GM19025 (cell line): ENCODE measurements around the gene WWOX.

Source experiments
- ATAC-seq: cut with Tn5 transposase; IDR thresholded peaks from one replicate; pipeline ENCODE4 v1.9.1; 2021; ENCODE audit warnings: mild to moderate bottlenecking, low read depth, moderate library complexity; ENCODE audit not compliant: unreplicated experiment

Gene WWOX

DNA sequence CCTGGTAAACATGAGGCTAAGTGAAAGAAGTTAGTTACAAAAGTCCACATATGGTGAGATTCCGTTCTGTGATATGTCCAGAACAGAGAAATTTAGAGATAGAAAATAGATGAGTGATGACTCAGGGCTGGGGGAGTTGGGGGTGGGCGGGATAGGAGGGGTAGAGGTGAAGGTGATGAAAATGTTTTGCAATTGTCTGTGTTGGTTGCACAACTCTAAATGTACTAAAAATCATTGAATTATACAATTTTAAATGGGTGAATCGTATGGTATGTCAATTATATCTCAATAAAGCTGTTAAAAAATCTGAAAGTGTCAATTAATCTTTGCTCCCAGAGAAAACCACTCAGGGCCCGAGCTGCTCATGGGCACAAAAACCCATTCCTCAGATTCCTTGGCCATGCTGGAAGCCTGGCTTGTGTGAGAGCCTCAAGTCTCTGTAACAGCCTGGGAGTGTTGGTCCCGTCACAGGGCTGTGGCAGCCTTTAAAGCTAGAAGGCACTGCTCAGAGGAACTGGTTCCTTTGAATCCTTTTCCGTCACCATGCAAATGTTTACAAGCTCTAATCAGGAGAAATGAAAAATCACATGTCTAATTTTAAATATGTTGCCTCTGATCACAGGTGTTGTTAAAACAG, 225.3 kb downstream of the WWOX start:
- ATAC-seq = no peak

DNA sequence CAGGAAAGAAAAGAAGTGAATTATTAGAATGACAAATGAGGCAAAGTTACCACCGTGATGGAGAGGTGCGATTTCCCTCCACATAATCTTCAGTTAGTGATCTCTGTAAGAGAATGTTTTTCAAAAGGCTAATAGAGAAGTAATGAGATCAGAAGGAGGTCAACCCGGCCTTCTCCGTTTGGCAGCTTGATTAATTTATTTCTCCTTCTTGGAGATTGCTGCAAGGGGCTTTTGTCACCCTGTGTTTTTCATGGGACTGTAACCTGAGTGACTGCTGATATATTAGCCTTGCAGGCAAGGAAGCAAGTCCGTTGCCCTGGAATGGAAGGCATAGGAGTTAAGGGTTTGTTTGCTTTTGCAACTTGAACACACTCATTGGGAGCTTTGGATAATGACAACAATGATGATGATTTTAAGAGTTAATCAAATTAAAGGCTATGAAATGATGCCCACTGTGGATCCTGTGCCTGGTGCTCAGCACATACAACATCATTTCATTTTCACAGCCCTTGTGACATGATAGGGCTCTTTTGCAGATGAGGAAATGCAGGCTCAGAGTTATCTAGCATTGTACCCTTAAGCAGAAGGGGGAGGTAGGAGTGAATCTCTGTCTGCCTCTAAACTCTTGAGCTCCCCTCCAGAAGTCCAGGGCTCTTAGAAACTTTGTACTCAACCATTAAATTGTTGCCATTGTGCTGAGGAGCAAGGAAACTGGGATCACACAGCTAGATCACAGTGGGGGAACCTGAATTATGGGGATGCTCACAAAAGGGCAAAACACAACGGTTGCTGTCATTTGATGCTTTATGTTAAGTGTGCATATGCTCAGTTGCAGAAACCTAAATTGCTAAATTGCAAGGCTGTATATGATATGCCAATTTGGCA, 226.3 kb downstream of the WWOX start:
- no peak for ATAC-seq

DNA sequence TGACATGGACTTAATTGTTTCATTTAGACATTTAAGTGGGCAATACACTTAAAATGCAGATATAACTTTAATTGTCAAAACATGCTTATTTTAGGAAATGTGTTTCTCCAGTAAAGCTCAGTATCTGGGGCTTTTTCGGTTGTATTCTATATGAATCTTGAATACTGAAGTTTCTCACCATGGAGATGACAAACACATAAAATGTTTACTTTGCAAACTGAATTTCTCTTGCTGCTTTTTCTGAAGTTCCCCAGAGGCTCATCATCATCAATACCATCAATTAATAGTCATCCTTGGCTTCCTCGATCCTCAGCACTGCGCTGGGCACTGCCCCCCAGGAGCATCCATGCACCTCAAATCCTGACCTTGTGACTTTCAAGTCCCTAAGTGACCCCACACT, 227.3 kb downstream of the WWOX start:
- no peak for ATAC-seq

DNA sequence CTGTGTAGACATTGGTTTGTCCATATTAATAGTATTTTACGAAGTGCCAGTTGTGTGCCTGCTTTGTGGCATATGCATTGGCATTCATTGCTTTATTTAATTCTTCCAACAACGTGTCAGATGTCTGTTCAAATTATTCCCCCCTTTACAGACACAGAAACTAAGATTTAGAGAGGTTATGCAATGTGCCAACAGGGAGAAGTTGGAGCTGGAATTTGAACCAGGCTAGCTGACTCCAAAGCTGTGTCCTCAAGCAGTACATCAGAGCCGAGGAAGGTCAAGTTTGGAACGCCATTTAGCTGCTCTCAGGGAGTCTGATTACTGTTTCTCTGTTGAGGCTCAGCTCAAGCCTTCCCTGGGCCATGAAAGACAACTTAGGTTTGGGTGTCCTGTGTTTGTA, 232.3 kb downstream of the WWOX start:
- no peak for ATAC-seq

DNA sequence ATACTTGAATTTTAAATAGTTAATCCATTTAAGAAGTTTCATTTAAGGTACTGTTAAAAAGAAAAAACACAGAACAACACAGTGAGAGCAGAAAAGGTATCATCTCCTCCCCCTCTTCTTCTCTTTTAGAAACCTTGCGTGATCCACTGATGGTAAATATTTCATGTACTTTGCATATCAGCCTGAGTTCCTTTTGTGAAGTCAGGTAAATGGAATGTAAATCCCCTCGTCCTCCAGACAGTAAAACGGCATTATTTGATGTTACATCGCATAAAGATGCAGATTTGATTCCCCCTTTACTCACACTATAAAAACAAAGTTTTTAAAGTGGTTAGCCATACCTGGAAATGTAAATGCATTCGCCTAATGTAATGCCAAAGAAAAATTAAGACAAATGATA, 234.4 kb downstream of the WWOX start:
- ATAC-seq = no peak

DNA sequence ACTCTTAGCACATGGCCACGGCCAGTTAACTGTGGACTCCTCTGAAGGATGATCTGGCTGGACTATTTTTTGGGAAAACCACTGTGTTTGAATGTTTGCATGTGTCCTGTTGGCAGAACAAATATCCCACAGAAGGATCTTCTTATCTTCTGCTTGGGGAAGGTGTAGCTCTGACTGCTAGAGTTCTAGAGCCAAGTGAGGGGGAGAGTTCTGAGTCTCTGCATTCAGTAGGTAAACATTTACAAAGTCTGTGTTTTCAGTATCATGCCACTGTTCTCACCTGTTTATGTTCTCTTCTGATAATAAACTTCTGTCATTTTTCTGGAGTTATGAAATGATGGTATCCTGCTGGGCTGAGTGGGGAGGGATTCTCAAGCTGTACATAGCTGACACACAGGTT, 241.1 kb downstream of the WWOX start:
- no peak for ATAC-seq

DNA sequence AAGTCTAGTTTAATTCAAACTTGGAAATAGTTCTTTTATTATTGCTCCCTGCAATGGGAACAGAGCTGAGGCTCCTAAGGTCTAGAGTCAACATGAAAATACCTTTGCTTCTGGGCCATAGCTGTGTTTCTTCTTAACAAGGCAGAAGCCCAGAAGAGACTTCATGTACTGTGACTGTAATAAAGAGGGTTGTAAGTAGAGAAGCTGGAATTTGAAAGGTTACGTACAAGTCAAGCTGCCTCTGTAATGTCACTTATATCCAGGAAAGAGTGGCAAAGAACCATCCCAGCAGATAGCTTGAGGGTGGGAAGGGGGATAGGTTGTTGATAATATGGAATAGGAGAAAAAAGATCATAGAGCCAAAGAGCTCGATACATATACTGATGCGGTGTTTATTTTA, 248.6 kb downstream of the WWOX start:
- ATAC-seq = no peak

DNA sequence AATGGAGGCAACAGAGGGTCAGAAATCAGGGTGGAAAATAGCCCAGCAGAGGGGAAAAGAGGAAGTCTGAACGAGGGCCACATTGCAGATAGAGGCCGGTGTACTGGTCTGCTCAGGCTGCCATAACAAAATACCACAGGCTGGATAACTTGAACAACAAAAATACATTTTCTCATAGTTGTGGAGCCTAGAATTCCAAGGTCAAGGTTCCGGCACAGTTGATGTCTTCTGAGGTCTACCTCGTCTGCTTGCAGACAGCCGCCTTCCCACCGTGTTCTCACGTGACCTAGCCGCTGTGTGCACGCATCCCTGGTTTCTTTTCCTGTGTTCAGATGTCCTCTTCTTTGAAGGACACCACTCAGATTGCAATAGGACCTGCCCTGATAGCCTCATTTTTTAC, 249.4 kb downstream of the WWOX start:
- no peak for ATAC-seq

DNA sequence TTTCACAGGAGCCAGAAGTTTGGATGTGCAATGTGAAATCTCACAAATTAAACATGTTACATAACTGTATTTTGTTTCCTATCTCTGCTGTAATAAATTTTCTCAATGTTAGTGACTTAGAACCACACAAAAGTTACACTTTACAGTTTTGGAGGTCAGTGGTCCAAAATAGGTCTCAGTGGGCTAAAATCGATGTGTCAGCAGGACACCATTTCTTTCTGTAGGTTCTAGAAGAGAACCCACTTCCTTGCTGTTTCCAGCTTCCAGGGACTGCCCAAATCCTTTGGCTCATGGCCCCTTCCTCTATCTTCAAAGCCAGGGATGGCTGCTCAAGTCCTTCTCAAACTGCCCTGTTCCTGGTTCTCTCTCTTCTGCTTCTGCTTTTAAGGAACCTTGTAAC, 252.7 kb downstream of the WWOX start:
- ATAC-seq = no peak

DNA sequence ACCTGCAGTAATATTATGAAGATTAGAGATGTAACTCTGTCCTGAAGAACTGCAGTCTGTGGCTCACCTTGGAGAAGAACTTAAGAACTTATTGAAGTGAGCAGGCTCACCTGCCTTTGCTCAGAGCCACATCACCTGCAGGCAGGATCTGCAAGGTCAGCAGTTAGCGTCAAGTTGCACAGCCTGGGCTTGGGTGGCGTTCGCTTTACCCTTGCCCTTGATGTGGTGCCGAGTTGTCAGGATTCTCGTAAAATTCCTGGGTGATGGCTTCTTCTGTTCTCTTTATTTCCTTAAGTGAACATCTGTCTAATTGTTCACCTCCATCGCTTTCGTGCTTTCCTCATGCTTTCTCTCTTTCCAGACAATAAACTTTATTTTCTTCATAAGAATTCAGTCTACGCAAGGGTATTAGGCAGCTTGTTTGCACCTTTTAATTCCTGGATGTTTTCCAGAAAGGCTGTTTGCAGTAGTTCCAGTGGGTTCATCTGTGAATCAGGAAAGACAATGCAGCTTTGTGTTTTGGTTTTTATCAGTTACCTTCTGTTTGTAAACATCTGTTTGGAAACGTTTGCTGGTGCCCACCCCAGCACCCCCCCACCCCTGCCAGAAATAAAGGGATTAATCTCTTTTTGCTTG, 254.3 kb downstream of the WWOX start:
- no peak for ATAC-seq

DNA sequence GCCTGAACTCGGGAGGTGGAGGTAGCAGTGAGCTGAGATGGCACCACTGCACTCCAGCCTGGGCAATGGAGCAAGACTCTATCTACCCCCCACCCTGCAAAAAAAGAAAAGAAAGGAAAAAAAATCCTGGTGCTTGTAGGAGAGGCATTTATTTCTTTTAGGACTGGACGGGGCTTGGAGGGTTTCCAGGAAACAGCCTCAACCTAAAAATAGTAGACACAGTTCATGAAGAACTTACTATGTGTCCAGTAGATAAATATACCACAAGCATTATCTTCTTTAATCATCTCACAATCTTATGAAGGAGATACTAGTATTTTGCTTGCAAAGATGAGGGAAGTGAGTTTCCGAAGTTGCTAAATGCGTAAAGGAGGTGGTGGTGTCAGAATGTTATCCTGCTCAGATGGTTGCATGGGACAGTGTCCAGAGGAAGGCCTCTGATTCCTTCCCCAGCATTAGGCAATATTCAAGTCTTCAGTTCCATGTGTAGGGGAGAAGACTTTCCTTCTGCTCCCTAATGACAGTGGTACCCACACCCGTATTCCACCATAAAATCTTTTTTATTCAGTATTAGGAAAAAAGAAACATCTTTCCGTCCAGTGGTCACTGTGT, 263.2 kb downstream of the WWOX start:
- ATAC-seq = no peak

DNA sequence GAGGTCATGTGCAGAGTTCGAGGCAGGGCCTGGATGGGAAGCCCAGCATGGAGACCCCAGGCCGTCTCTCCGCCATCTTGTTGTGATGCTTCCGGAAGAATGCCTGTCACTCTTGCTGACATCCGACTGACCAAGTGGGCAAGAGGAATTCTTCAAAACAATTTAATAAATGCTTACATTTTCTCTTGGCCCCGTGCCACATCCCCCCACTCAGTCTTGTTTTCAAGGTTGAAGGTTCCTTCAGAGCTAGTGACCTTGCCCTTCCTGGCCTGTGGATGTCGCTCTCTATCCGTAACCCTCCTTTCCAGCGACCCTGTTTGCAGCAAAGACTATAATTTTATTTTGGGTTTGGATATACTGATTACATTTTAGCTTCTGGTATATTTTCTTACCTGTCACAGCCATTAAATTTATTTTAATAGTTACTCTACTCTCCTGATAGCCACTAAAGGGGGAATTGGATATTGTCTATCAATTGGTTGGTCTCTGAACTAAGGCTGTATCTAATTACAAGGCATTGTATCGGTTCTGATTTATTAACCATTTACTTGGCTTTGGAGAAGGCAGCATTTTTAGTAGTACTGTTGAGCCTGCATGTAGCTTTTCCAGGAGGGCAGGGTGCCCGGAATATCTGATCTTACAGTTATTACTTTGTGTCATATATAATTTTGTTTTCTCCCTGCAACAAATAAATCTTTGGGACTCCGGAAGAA, 264.5 kb downstream of the WWOX start:
- ATAC-seq = no peak

DNA sequence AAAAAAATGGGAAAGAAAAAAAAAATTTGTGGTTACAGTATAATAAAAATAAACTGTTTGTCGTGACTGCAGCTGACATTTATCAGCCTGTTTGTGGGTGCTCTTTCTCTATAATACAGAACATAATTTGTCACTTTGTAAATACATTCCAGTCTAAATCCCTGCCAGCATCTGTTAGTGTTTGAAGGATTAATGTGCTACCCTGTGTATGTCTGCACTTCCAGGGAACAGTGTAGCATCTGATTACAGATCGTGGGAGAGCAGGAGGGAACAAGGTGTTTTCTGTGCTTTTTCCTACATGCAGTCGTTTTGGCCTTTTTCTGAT, 265.1 kb downstream of the WWOX start:
- no peak for ATAC-seq

DNA sequence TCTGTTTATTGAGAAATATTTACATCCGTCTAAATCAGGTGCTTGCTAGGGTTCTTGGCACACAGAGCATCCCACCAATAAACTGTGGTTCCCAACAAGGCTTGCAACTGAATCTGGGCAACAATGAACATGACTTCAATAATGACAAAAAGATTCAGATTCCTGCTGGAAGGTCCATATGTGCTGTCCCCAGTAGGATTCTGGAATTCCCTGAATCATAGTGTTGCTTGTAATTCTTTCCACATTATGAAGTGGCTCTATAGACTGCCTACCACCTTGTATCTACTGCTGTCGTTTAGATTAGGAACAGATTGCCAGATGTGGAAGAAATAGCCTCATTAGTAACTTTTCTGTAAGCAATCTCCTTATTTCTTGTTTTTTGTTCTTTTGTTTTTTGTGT, 265.9 kb downstream of the WWOX start:
- no peak for ATAC-seq

DNA sequence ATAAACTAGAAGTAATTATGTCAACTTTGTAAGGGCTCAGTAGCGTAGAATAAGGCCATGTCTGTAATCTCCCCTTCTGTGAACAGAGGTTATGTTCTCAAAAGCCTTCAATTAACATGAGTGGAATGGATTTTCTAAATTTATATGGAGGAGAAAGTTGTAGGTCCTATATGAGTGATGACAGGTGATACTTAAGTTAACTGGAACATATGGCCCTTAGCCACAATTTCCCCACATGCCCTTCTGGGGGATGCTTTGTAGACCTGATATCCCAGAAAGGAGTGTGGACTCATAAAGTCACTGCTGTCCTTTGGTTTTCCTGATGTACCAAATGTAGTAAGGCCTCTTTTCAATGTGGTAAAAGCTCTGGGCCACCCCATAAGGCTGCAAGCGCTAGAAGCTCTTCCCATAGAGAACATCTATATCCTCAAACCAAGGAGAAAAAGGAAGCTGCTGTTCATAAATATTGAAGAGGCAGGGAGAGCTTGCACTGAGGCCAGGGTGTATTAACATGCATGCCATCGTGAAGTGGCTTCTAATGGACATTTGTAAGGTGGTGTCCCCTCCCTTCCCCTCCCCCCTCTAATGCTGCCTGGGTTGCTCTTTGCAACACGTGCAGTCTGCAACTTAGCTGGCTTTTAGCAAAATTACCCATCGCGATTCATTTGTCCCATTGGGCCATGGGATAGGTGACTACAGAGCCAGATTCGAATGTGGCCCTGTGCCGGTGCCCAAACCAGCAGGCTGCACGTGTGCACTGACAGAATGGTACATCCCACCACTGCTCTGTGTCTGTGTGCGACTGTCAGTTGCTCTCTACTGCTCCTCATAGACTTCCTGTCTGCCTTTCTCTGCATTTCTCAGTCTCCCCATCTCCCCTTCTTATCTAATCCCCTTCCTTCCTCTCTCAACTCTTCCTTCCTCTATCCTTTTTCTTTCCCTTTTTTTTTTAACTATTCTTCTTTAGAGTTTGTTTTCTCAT, 269.0 kb downstream of the WWOX start:
- ATAC-seq = no peak

DNA sequence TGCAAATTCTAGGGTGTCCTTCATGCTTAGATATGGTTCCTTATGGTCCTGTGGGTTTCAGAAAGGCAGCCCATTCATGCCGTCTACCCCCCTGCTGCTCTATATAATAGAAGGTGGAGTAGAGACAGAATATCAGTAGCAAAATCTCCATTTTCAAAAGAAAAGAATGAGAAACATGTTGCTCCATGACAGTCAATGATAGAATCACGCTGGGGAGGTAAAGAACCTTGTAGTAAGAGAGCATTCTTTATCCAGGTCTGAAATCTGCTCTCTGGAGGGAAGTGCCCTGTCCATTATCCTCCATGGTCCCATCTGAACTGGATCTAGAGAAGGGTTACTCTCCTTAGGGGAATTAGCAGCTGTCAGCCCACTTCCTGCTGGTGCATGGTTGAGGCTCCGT, 272.8 kb downstream of the WWOX start:
- ATAC-seq = no peak

DNA sequence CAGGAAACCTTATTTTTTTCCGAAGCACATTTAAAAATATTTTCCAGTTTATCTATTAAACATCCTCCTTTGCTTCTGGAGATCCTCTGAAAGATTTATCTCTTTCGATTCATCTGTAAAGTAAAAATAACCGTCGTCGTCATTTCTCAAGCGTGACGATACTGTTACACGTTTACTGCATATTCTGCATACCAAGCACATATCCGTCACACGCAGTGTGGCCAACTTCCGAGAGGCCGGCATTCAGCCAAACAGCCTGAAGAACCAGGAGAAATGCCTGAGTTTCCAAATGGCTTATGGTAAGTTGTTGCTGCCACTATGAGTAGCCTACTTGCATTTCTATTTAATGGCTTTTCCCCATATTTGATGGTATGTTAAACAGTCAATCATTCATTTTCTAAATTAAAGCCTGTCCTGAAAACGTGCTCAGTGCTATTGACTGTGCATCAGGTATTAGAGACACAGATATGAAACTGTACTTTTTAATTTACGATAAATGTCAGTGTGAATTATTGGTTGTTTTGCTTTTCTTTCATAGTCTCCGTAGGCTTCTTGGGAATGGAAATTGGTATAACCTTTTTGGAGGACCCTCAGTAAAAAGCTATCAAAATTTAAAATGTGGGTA, 275.7 kb downstream of the WWOX start:
- ATAC-seq = no peak

DNA sequence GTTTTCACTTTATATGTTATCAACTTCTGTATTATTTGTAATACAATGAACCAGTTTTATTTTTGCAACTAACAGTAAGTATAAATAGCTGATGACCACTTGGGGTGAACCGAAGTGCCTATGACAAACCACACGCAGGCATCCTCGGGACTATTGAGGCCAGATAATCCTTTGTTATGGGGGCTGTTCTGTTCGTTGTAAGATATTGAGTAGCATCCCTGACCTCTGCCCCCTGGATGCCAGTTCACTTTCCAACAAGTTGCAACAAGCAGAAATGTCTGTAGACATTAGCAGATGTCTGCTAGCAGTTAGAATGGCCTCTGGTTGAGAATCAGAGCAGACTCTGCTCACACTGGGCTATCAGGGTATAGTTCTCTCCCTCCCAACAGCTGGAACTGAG, 277.0 kb downstream of the WWOX start:
- ATAC-seq = no peak

DNA sequence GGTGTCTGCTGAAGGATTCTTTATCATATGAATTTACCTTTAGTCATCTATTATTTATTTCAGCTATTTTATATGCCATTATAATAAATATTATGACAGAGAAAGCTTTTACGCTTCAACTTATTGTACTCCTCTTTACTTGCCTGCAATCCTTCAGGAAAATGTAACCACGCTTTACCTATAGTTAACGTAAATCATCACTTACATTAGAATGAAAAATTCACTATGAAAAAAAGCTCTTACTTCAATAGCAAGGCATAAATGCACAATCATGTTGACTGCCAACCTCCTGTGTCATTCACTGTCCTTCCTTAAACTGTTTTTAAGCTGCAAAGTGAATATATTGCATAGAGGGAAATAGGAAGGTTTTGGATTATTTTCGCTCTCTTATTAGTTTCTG, 277.9 kb downstream of the WWOX start:
- no peak for ATAC-seq
